ENCODE measurements around the gene WNT3A. TPM values are rescaled to one million over a fixed set of nuclear protein-coding genes. Genes with fewer than 3 reads are reported as not detected.

WNT3A gene
- total RNA-seq, 1 donor = not detected

- TF ChIP-seq CTCF (IDR thresholded peaks at IDR 0.05; ENCODE audit: insufficient read depth, low read depth, low read length) = no peak
- no peak for DNase-seq (ENCODE audit: low read depth)
- no peak overlapping the region for H3K4me3 ChIP-seq (ENCODE audit: low read depth, low read length)
Observed at GRCh38 chr1:228036701-228037231, 30.0 kb downstream of the WNT3A start.

- no peak for TF ChIP-seq CTCF (IDR thresholded peaks at IDR 0.05; ENCODE audit: insufficient read depth, low read depth, low read length)
- no peak overlapping the region for H3K4me3 ChIP-seq (ENCODE audit: low read depth, low read length)
- DNase-seq (ENCODE audit: low read depth) = no peak
Observed at GRCh38 chr1:228037401-228038386, 30.9 kb downstream of the WNT3A start.

- DNase-seq (ENCODE audit: low read depth) = no peak
- no peak overlapping the region for H3K4me3 ChIP-seq (ENCODE audit: low read depth, low read length)
- no peak for TF ChIP-seq CTCF (IDR thresholded peaks at IDR 0.05; ENCODE audit: insufficient read depth, low read depth, low read length)
Observed at GRCh38 chr1:228038387-228039005, 31.7 kb downstream of the WNT3A start.

GRCh38 chr1:228039006-228039903 is 32.5 kb downstream of the WNT3A start:
- no peak for DNase-seq (ENCODE audit: low read depth)
- no peak overlapping the region for H3K4me3 ChIP-seq (ENCODE audit: low read depth, low read length)
- TF ChIP-seq CTCF (IDR thresholded peaks at IDR 0.05; ENCODE audit: insufficient read depth, low read depth, low read length) = no peak

- TF ChIP-seq CTCF (IDR thresholded peaks at IDR 0.05; ENCODE audit: insufficient read depth, low read depth, low read length) = no peak
- no peak for DNase-seq (ENCODE audit: low read depth)
- no peak overlapping the region for H3K4me3 ChIP-seq (ENCODE audit: low read depth, low read length)
Observed at GRCh38 chr1:228039986-228040385, 33.2 kb downstream of the WNT3A start.

- no peak for TF ChIP-seq CTCF (IDR thresholded peaks at IDR 0.05; ENCODE audit: insufficient read depth, low read depth, low read length)
- no peak overlapping the region for H3K4me3 ChIP-seq (ENCODE audit: low read depth, low read length)
- DNase-seq (ENCODE audit: low read depth) = no peak
Observed at GRCh38 chr1:228041316-228041715, 34.5 kb downstream of the WNT3A start.

All from fibroblast of villous mesenchyme (primary cell).